A673 (cell line): ENCODE data around the gene BARX2. TPM values are rescaled to one million over a fixed set of nuclear protein-coding genes. Genes with fewer than 3 reads are reported as not detected.

Experiments
- BruUV-seq: library from RNA; stranded (reverse); fragments of 400-500 nt; replicated peaks from 2 replicates; lab custom pipeline; 2021; lab: Mats Ljungman, UMichigan
- CTCF ChIA-PET: fragments of 300-600 bp; sonication (Branson Sonifier 250); formaldehyde crosslinking; loops from one replicate; lab custom pipeline; 2022; ENCODE audit warnings: antibody characterized with exemption; lab: Charles Lee
- POLR2A ChIA-PET: fragments of 300-600 bp; sonication (Branson Sonifier 250); formaldehyde crosslinking; loops from one replicate; lab custom pipeline; 2022; ENCODE audit warnings: antibody characterized with exemption; ENCODE audit not compliant: low non-redundant PET; lab: Charles Lee
- DNase-seq: peaks from one replicate; pipeline ENCODE4 v3.0.0-alpha.2; 2015; ENCODE audit warnings: low spot score
- H3K27ac ChIP-seq: fragments of 200-600 bp; sonication (generic); 2 replicates; pipeline ENCODE4 v1.5.1; 2016; ENCODE audit warnings: mixed run types, low read depth, mild to moderate bottlenecking, mixed read lengths, antibody characterized with exemption, low read length; ENCODE audit not compliant: poor library complexity, severe bottlenecking
- H3K27me3 ChIP-seq: fragments of 200-600 bp; sonication (generic); replicated peaks from 2 replicates; pipeline ENCODE4 v1.6.1; 2017; ENCODE audit warnings: mixed run types, low read depth, mild to moderate bottlenecking, mixed read lengths, antibody characterized with exemption, low read length; ENCODE audit not compliant: insufficient read depth, poor library complexity
- H3K36me3 ChIP-seq: fragments of 200-600 bp; sonication (generic); 2 replicates; pipeline ENCODE4 v1.6.1; 2016; ENCODE audit warnings: mixed run types, mild to moderate bottlenecking, mixed read lengths, antibody characterized with exemption, low read length; ENCODE audit not compliant: insufficient read depth, poor library complexity, severe bottlenecking
- H3K4me1 ChIP-seq: fragments of 200-600 bp; sonication (generic); 2 replicates; pipeline ENCODE4 v1.6.1; 2017; ENCODE audit warnings: mixed run types, mild to moderate bottlenecking, mixed read lengths, antibody characterized with exemption, low read length; ENCODE audit not compliant: insufficient read depth, poor library complexity, severe bottlenecking
- H3K4me3 ChIP-seq: fragments of 200-600 bp; sonication (generic); 2 replicates; pipeline ENCODE4 v1.5.1; 2016; ENCODE audit warnings: low read depth, mixed run types, mild to moderate bottlenecking, mixed read lengths, low read length; ENCODE audit not compliant: poor library complexity, severe bottlenecking
- H3K9me3 ChIP-seq: fragments of 200-600 bp; sonication (generic); 2 replicates; pipeline ENCODE4 v1.6.1; 2016; ENCODE audit warnings: mixed run types, low read depth, mild to moderate bottlenecking, mixed read lengths, antibody characterized with exemption, low read length; ENCODE audit not compliant: poor library complexity, severe bottlenecking
- CTCF ChIP-seq: fragments of 300-800, 200-600 bp; sonication (generic); conservative IDR thresholded peaks from 2 replicates; pipeline ENCODE4 v1.5.1; 2017; ENCODE audit warnings: low read depth, mild to moderate bottlenecking, antibody characterized with exemption, low read length, moderate library complexity, mixed read lengths
- EZH2 ChIP-seq: fragments of 200-600 bp; sonication (generic); IDR thresholded peaks from 2 replicates; pipeline ENCODE4 v1.6.1; 2017; ENCODE audit warnings: borderline replicate concordance, low read depth, mild to moderate bottlenecking, mixed read lengths, antibody characterized with exemption, low read length; ENCODE audit not compliant: poor library complexity, severe bottlenecking
- intact Hi-C: fragments of 100-400 bp; cut with micrococcal nuclease; formaldehyde crosslinking; loops from one replicate; pipeline ENCODE4 v1.10.0; 2022; ENCODE audit not compliant: unreplicated experiment
- total RNA-seq: library from RNA; stranded (reverse); gene quantifications from 2 replicates; pipeline ENCODE4 v1.2.3, GENCODE V29; 2021

Gene BARX2
- total RNA-seq, 1 experiment from 2014 or later, result 36.4 TPM

- DNase-seq, result peak; percentile 82
- no peaks in the 10 kb centered on the region for H3K36me3 ChIP-seq
- TSS peak; percentile 60 for BruUV-seq
- intact Hi-C loops, result no loop called here
- H3K4me3 ChIP-seq, result peak overlapping the region; percentile 74
- H3K4me1 ChIP-seq, result peaks cover 52% of the 10 kb centered on the region
- POLR2A ChIA-PET, result no interaction called here
- H3K27ac ChIP-seq, result peak overlapping the region; percentile 83
- H3K9me3 ChIP-seq, result no peaks in the 10 kb centered on the region
- CTCF ChIA-PET, result interaction anchor here (0.6 to 1.0 kb wide), 3 partner anchors 321 to 489 kb away, joined by 3 to 4 read pairs (median 3); no protein-coding TSS in a partner anchor
- TF ChIP-seq EZH2 (no peak), CTCF (no peak)
- no peaks in the 10 kb centered on the region for H3K27me3 ChIP-seq
Measured at GRCh38 chr11:129374081-129374992, 1.3 kb upstream of the BARX2 start.

- Histone ChIP-seq H3K27ac (peak overlapping the region; percentile 83), H3K27me3 (no peaks in the 10 kb centered on the region)
Measured at GRCh38 chr11:129374993-129375750, 476 bp upstream of the BARX2 start.

More at GRCh38 chr11:129374993-129375750, 476 bp upstream of the BARX2 start:
- no peaks in the 10 kb centered on the region for H3K9me3 ChIP-seq
- intact Hi-C loops, result no loop called here
- peaks cover 52% of the 10 kb centered on the region for H3K4me1 ChIP-seq
- TF ChIP-seq CTCF (no peak), EZH2 (no peak)
- no TSS peak for BruUV-seq
- peak overlapping the region; percentile 74 for H3K4me3 ChIP-seq
- H3K36me3 ChIP-seq, result no peaks in the 10 kb centered on the region
- peak; percentile 76 for DNase-seq
- POLR2A ChIA-PET, result interaction anchor here (0.6 kb wide), 1 partner anchor 259 kb away, joined by 3 read pairs; no protein-coding TSS in a partner anchor
- CTCF ChIA-PET, result interaction anchor here (0.8 to 1.9 kb wide), 6 partner anchors 85 to 490 kb away, joined by 3 to 18 read pairs (median 4); no protein-coding TSS in a partner anchor
